NCI-H146 treated with DMSO at 0.1 percent for 48 hours (cell line): Measurements from ENCODE around the gene DLL4.
A peak's percentile ranks its signal among the peaks of the same experiment; 100 is the strongest.

ENCODE experiments used
- DNase-seq: peaks from one replicate; lab custom pipeline; 2025; ENCODE audit not compliant: unreplicated experiment; lab: John Stamatoyannopoulos, UW

The DLL4 gene

GRCh38 chr15:40926659-40927494 is 2.3 kb upstream of the DLL4 start:
- no peak for DNase-seq

- DNase-seq: no peak
Observed at GRCh38 chr15:40927495-40927872, 1.7 kb upstream of the DLL4 start.

- peak; percentile 78 for DNase-seq
Observed at GRCh38 chr15:40927873-40928806, 1.0 kb upstream of the DLL4 start.

GRCh38 chr15:40929660-40930429 is 705 bp downstream of the DLL4 start:
- DNase-seq: peak; percentile 9

- peak; percentile 21 for DNase-seq
Observed at GRCh38 chr15:40930430-40931299, 1.5 kb downstream of the DLL4 start.

- no peak for DNase-seq
Observed at GRCh38 chr15:40931300-40932142, 2.4 kb downstream of the DLL4 start.

GRCh38 chr15:40932156-40932555 is 3.0 kb downstream of the DLL4 start:
- DNase-seq: no peak

GRCh38 chr15:40932649-40933516 is 3.7 kb downstream of the DLL4 start:
- DNase-seq: no peak

GRCh38 chr15:40933517-40933902 is 4.4 kb downstream of the DLL4 start:
- DNase-seq: no peak

GRCh38 chr15:40934457-40934856 is 5.3 kb downstream of the DLL4 start:
- DNase-seq: no peak

- DNase-seq: no peak
Observed at GRCh38 chr15:40936234-40936708, 7.1 kb downstream of the DLL4 start.

- no peak for DNase-seq
Observed at GRCh38 chr15:40936709-40937666, 7.8 kb downstream of the DLL4 start.

GRCh38 chr15:40937762-40938535 is 8.8 kb downstream of the DLL4 start:
- DNase-seq: no peak

GRCh38 chr15:40938536-40938870 is 9.4 kb downstream of the DLL4 start:
- DNase-seq: no peak

- no peak for DNase-seq
Observed at GRCh38 chr15:40940296-40940801, 11.2 kb downstream of the DLL4 start.

- DNase-seq: no peak
Observed at GRCh38 chr15:40941068-40941527, 12.0 kb downstream of the DLL4 start.
